A673 (cell line): Measurements from ENCODE around the gene PTPN1. TPM values are rescaled to one million over a fixed set of nuclear protein-coding genes. Genes with fewer than 3 reads are reported as not detected.

Experiments
- BruUV-seq: library from RNA; stranded (reverse); fragments of 400-500 nt; replicated peaks from 2 replicates; lab custom pipeline; 2021; lab: Mats Ljungman, UMichigan
- CTCF ChIA-PET: fragments of 300-600 bp; sonication (Branson Sonifier 250); formaldehyde crosslinking; loops from one replicate; lab custom pipeline; 2022; ENCODE audit warnings: antibody characterized with exemption; lab: Charles Lee
- POLR2A ChIA-PET: fragments of 300-600 bp; sonication (Branson Sonifier 250); formaldehyde crosslinking; loops from one replicate; lab custom pipeline; 2022; ENCODE audit warnings: antibody characterized with exemption; ENCODE audit not compliant: low non-redundant PET; lab: Charles Lee
- DNase-seq: peaks from one replicate; pipeline ENCODE4 v3.0.0-alpha.2; 2015; ENCODE audit warnings: low spot score
- H3K27ac ChIP-seq: fragments of 200-600 bp; sonication (generic); 2 replicates; pipeline ENCODE4 v1.5.1; 2016; ENCODE audit warnings: mixed run types, low read depth, mild to moderate bottlenecking, mixed read lengths, antibody characterized with exemption, low read length; ENCODE audit not compliant: poor library complexity, severe bottlenecking
- H3K27me3 ChIP-seq: fragments of 200-600 bp; sonication (generic); replicated peaks from 2 replicates; pipeline ENCODE4 v1.6.1; 2017; ENCODE audit warnings: mixed run types, low read depth, mild to moderate bottlenecking, mixed read lengths, antibody characterized with exemption, low read length; ENCODE audit not compliant: insufficient read depth, poor library complexity
- H3K36me3 ChIP-seq: fragments of 200-600 bp; sonication (generic); 2 replicates; pipeline ENCODE4 v1.6.1; 2016; ENCODE audit warnings: mixed run types, mild to moderate bottlenecking, mixed read lengths, antibody characterized with exemption, low read length; ENCODE audit not compliant: insufficient read depth, poor library complexity, severe bottlenecking
- H3K4me1 ChIP-seq: fragments of 200-600 bp; sonication (generic); 2 replicates; pipeline ENCODE4 v1.6.1; 2017; ENCODE audit warnings: mixed run types, mild to moderate bottlenecking, mixed read lengths, antibody characterized with exemption, low read length; ENCODE audit not compliant: insufficient read depth, poor library complexity, severe bottlenecking
- H3K4me3 ChIP-seq: fragments of 200-600 bp; sonication (generic); 2 replicates; pipeline ENCODE4 v1.5.1; 2016; ENCODE audit warnings: low read depth, mixed run types, mild to moderate bottlenecking, mixed read lengths, low read length; ENCODE audit not compliant: poor library complexity, severe bottlenecking
- H3K9me3 ChIP-seq: fragments of 200-600 bp; sonication (generic); 2 replicates; pipeline ENCODE4 v1.6.1; 2016; ENCODE audit warnings: mixed run types, low read depth, mild to moderate bottlenecking, mixed read lengths, antibody characterized with exemption, low read length; ENCODE audit not compliant: poor library complexity, severe bottlenecking
- EZH2 ChIP-seq: fragments of 200-600 bp; sonication (generic); IDR thresholded peaks from 2 replicates; pipeline ENCODE4 v1.6.1; 2017; ENCODE audit warnings: borderline replicate concordance, low read depth, mild to moderate bottlenecking, mixed read lengths, antibody characterized with exemption, low read length; ENCODE audit not compliant: poor library complexity, severe bottlenecking
- intact Hi-C: fragments of 100-400 bp; cut with micrococcal nuclease; formaldehyde crosslinking; loops from one replicate; pipeline ENCODE4 v1.10.0; 2022; ENCODE audit not compliant: unreplicated experiment
- total RNA-seq: library from RNA; stranded (reverse); gene quantifications from 2 replicates; pipeline ENCODE4 v1.2.3, GENCODE V29; 2021
- TF ChIP-seq, protein P1 (sequence below): fragments of 300-800, 200-600 bp; sonication (generic); conservative IDR thresholded peaks from 2 replicates; pipeline ENCODE4 v1.5.1; 2017; ENCODE audit warnings: low read depth, mild to moderate bottlenecking, antibody characterized with exemption, low read length, moderate library complexity, mixed read lengths

Gene PTPN1
- total RNA-seq, 1 experiment from 2014 or later = 47.4 TPM

DNA sequence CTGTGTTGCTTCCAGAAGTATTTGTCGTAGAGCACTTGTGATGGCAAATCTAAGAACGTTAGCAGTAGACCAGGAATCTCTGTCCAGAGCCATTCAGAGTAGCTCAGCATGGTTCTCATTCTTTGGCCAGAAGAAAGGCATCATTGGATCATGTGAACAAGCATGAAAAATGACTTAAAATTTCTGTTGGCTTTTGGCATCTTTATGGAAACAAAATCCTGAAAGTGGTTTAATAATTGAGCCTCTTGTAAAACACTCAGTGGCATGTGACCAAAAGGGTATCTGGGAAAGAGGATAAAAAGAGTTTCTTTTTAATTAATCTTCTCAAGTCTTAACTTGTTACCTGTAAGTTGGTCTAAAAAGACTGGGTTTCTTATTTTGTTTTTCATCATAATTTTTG, 55.2 kb downstream of the PTPN1 start:
- Histone ChIP-seq H3K4me1 (peaks cover 30% of the 10 kb centered on the region), H3K27ac (no peak overlapping the region), H3K4me3 (no peak overlapping the region), H3K27me3 (no peaks in the 10 kb centered on the region), H3K36me3 (peaks cover 14% of the 10 kb centered on the region), H3K9me3 (no peaks in the 10 kb centered on the region)
- TF ChIP-seq, protein P1, sequence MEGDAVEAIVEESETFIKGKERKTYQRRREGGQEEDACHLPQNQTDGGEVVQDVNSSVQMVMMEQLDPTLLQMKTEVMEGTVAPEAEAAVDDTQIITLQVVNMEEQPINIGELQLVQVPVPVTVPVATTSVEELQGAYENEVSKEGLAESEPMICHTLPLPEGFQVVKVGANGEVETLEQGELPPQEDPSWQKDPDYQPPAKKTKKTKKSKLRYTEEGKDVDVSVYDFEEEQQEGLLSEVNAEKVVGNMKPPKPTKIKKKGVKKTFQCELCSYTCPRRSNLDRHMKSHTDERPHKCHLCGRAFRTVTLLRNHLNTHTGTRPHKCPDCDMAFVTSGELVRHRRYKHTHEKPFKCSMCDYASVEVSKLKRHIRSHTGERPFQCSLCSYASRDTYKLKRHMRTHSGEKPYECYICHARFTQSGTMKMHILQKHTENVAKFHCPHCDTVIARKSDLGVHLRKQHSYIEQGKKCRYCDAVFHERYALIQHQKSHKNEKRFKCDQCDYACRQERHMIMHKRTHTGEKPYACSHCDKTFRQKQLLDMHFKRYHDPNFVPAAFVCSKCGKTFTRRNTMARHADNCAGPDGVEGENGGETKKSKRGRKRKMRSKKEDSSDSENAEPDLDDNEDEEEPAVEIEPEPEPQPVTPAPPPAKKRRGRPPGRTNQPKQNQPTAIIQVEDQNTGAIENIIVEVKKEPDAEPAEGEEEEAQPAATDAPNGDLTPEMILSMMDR = no peak
- no peak for TF ChIP-seq EZH2
- BruUV-seq = no TSS peak
- DNase-seq = no peak
- intact Hi-C loops = no loop called here
- POLR2A ChIA-PET = no interaction called here
- CTCF ChIA-PET = no interaction called here

DNA sequence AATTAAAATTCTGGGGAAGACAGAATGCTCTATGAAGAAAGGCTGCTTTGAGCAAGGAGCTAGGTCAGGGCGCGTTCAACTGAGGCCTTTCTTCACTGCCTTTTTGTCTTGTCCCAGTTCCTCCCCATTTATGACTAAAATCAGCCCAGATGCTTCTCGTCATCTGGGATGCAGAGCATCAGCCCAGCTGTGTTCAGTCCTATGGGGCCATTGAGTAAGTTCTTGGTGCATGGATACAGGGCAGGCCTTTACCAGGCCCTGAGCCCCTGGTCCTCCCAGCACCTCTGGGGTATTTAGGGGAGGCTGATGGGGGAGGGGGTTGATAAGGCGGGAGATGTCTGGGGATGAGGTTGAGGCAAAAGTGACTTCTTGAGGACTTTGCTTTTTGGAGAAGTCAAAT, 55.7 kb downstream of the PTPN1 start:
- no peak overlapping the region for H3K27ac ChIP-seq
- no peak for TF ChIP-seq EZH2
- TF ChIP-seq, protein P1 = no peak
- H3K4me3 ChIP-seq = no peak overlapping the region
- H3K9me3 ChIP-seq = no peaks in the 10 kb centered on the region
- H3K27me3 ChIP-seq = no peaks in the 10 kb centered on the region
- DNase-seq = no peak
- intact Hi-C loops = no loop called here
- BruUV-seq = no TSS peak
- POLR2A ChIA-PET = no interaction called here
- H3K4me1 ChIP-seq = peaks cover 30% of the 10 kb centered on the region
- CTCF ChIA-PET = no interaction called here
- H3K36me3 ChIP-seq = peaks cover 14% of the 10 kb centered on the region

DNA sequence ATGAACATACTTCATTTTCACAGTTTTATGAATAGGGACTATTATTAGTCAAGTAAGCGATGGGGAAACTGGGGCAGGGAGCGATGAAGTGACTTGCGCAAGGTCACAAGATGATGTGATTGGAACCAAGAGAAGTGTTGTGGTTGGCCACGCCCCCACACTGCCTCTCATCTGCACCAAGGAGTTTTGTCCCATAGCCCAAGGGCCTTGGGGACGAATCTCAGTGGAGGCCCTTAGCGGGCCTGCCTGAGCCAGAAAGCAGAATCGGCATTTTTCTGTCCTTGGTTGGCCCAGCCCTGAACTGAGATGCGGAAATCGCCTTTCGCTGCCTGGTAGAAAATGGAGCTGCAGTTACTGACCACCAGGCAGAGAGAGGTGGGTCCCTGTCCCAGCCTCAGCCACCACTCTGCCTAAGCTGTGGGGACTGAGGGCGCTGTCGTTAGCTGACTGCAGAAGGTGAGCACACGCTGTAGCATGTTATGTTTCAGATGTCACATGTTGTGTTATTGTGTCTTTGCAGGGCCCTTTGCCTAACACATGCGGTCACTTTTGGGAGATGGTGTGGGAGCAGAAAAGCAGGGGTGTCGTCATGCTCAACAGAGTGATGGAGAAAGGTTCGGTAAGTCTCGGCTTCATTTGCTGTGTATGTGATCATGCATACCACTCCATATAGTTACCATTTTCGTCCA, 57.8 kb downstream of the PTPN1 start:
- Histone ChIP-seq H3K9me3 (no peaks in the 10 kb centered on the region), H3K4me3 (no peak overlapping the region), H3K4me1 (peaks cover 33% of the 10 kb centered on the region), H3K36me3 (peaks cover 12% of the 10 kb centered on the region), H3K27ac (no peak overlapping the region), H3K27me3 (no peaks in the 10 kb centered on the region)
- no peak for DNase-seq
- intact Hi-C loops = no loop called here
- POLR2A ChIA-PET = no interaction called here
- TF ChIP-seq, protein P1 = no peak
- no peak for TF ChIP-seq EZH2
- no TSS peak for BruUV-seq
- CTCF ChIA-PET = no interaction called here
